Measurements from ENCODE around the gene ITGAL.
"Not testable (repeated sequence)": the region's sequence is repeated elsewhere in the genome, so short reads cannot be mapped to it uniquely, and the experiment has no call there.

Gene ITGAL

GRCh38 chr16:30533146-30533522 is 60.6 kb downstream of the ITGAL start:
- Histone ChIP-seq H3K36me3 (ENCODE audit: control insufficient read depth in 1 of 2, insufficient read depth in 2 of 2, low read length in 2 of 2) (peaks cover 0 to 19% of the 10 kb centered on the region in 2 donors), H3K27me3 (ENCODE audit: control insufficient read depth in 1 of 2, insufficient read depth in 2 of 2, low read length in 2 of 2) (no peaks in the 10 kb centered on the region), H3K9ac (ENCODE audit: low read depth in 1 of 2, low read length in 2 of 2) (peak overlapping the region; percentile 12 to 63), H3K27ac (ENCODE audit: low read depth, low read length) (no peak overlapping the region), H3K4me1 (ENCODE audit: control insufficient read depth in 1 of 2, insufficient read depth in 2 of 2, low read length in 2 of 2) (peaks cover 5 to 30% of the 10 kb centered on the region in 2 donors), H3K4me3 (ENCODE audit: low read depth in 1 of 2, low read length in 2 of 2) (peak overlapping the region in 1 of 2 donors; percentile 88), H3K9me3 (ENCODE audit: control insufficient read depth in 1 of 2, low read length in 2 of 2) (no peaks in the 10 kb centered on the region)

DNA sequence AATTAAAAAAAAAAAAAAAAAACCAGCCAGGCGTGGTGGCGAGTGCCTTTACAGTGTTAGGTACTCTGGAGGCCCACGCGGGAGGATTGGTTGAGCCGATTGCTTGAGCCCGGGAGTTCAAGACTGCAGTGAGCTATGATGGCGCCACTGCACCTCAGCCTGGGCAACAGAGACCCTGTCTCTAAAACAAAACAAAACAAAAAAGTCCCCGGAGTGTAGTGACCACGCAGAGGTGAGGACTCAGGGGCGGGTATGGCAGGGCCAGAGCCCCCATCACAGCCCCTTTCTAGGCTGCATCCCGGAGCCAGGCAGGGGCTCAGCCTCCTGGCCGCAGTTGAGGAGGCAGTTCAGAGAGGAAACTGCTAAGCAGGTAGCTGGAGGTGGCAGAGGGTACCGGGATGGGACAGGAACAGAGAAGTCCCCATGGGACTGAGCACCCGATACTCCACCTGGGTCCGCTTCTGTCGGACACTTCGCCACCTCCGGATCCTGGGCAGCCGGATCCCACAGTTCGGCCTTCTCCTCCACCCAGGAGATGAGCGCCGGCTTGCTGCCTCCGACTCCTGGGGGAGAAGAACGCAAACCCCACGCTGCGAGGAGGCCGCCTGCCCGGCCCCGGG is 61.3 kb downstream of the ITGAL start:
- peak overlapping the region; percentile 93 for H3K27ac ChIP-seq (ENCODE audit: low read depth, low read length)
- H3K9me3 ChIP-seq (ENCODE audit: control insufficient read depth in 1 of 2, low read length in 2 of 2): no peaks in the 10 kb centered on the region
- H3K4me1 ChIP-seq (ENCODE audit: control insufficient read depth in 1 of 2, insufficient read depth in 2 of 2, low read length in 2 of 2): peaks cover 4 to 23% of the 10 kb centered on the region in 2 donors
- H3K9ac ChIP-seq (ENCODE audit: low read depth in 1 of 2, low read length in 2 of 2): peak overlapping the region; percentile 79 to 94
- H3K36me3 ChIP-seq (ENCODE audit: control insufficient read depth in 1 of 2, insufficient read depth in 2 of 2, low read length in 2 of 2): peaks cover 0 to 19% of the 10 kb centered on the region in 2 donors
- H3K4me3 ChIP-seq (ENCODE audit: low read depth in 1 of 2, low read length in 2 of 2): peak overlapping the region; percentile 75 to 88
- H3K27me3 ChIP-seq (ENCODE audit: control insufficient read depth in 1 of 2, insufficient read depth in 2 of 2, low read length in 2 of 2): no peaks in the 10 kb centered on the region

DNA sequence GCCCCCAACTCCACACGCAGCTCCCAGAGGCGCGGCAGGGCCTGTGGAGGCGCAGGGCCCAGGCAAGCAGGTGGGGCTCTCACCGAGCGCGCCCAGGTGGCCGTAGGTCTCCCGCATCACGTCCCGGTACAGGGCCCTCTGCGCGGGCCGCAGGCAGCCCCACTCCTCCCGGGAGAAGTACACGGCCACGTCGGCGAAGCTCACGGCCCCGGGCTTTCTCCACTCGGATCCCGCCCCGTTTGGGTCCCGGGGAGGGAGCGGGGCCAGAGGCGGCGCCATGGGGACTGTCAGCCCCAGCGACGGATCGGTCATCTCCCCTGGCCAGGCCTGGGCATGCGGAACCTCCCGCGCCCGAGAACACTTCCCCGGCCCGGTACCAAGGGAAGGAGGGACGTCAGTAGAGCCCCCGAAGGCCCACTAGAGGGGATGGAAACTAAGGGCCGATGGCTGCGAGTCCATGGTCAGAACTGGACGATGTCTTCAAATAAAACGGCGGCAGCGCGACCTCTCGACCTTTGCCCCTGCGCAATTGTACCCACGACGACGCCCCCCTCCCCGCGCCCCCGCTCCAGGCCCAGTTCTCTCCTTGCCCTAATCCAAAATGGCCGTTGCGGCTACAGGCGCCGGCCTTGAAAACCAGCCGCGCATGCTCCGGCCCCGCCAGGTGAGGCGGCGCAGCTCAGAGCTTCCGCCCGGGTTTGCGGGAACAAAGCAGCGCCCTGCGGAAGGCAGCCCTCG is 62.0 kb downstream of the ITGAL start, which contains the start of gene ZNF747:
TSS of gene ZNF747 (minus strand) at position 491 of the 738 bp plus-strand sequence. CDS start at position 312, 179 bp downstream.
- Histone ChIP-seq H3K27me3 (ENCODE audit: control insufficient read depth in 1 of 2, insufficient read depth in 2 of 2, low read length in 2 of 2) (no peaks in the 10 kb centered on the region), H3K36me3 (ENCODE audit: control insufficient read depth in 1 of 2, insufficient read depth in 2 of 2, low read length in 2 of 2) (peaks cover 0 to 19% of the 10 kb centered on the region in 2 donors), H3K4me3 (ENCODE audit: low read depth in 1 of 2, low read length in 2 of 2) (peak within 1 kb of the TSS; percentile 75 to 88), H3K27ac (ENCODE audit: low read depth, low read length) (peak within 1 kb of the TSS; percentile 93), H3K9me3 (ENCODE audit: control insufficient read depth in 1 of 2, low read length in 2 of 2) (no peaks in the 10 kb centered on the region), H3K4me1 (ENCODE audit: control insufficient read depth in 1 of 2, insufficient read depth in 2 of 2, low read length in 2 of 2) (peaks cover 8 to 18% of the 10 kb centered on the region in 2 donors), H3K9ac (ENCODE audit: low read depth in 1 of 2, low read length in 2 of 2) (peak within 1 kb of the TSS; percentile 79 to 94)

- Histone ChIP-seq H3K9me3 (ENCODE audit: control insufficient read depth in 1 of 2, low read length in 2 of 2) (no peaks in the 10 kb centered on the region), H3K9ac (ENCODE audit: low read depth in 1 of 2, low read length in 2 of 2) (peak overlapping the region; percentile 79 to 94), H3K27me3 (ENCODE audit: control insufficient read depth in 1 of 2, insufficient read depth in 2 of 2, low read length in 2 of 2) (no peaks in the 10 kb centered on the region), H3K4me3 (ENCODE audit: low read depth in 1 of 2, low read length in 2 of 2) (peak overlapping the region; percentile 75 to 88), H3K36me3 (ENCODE audit: control insufficient read depth in 1 of 2, insufficient read depth in 2 of 2, low read length in 2 of 2) (peaks cover 0 to 19% of the 10 kb centered on the region in 2 donors), H3K27ac (ENCODE audit: low read depth, low read length) (peak overlapping the region; percentile 93), H3K4me1 (ENCODE audit: control insufficient read depth in 1 of 2, insufficient read depth in 2 of 2, low read length in 2 of 2) (peaks cover 11 to 18% of the 10 kb centered on the region in 2 donors)
Measured at GRCh38 chr16:30535106-30535776, 62.7 kb downstream of the ITGAL start.

GRCh38 chr16:30535777-30536190 is 63.2 kb downstream of the ITGAL start:
- peaks cover 0 to 16% of the 10 kb centered on the region in 2 donors for H3K36me3 ChIP-seq (ENCODE audit: control insufficient read depth in 1 of 2, insufficient read depth in 2 of 2, low read length in 2 of 2)
- H3K27ac ChIP-seq (ENCODE audit: low read depth, low read length): peak overlapping the region; percentile 93
- no peaks in the 10 kb centered on the region for H3K9me3 ChIP-seq (ENCODE audit: control insufficient read depth in 1 of 2, low read length in 2 of 2)
- H3K27me3 ChIP-seq (ENCODE audit: control insufficient read depth in 1 of 2, insufficient read depth in 2 of 2, low read length in 2 of 2): no peaks in the 10 kb centered on the region
- peaks cover 11 to 16% of the 10 kb centered on the region in 2 donors for H3K4me1 ChIP-seq (ENCODE audit: control insufficient read depth in 1 of 2, insufficient read depth in 2 of 2, low read length in 2 of 2)
- peak overlapping the region; percentile 75 to 88 for H3K4me3 ChIP-seq (ENCODE audit: low read depth in 1 of 2, low read length in 2 of 2)
- peak overlapping the region; percentile 79 to 94 for H3K9ac ChIP-seq (ENCODE audit: low read depth in 1 of 2, low read length in 2 of 2)

DNA sequence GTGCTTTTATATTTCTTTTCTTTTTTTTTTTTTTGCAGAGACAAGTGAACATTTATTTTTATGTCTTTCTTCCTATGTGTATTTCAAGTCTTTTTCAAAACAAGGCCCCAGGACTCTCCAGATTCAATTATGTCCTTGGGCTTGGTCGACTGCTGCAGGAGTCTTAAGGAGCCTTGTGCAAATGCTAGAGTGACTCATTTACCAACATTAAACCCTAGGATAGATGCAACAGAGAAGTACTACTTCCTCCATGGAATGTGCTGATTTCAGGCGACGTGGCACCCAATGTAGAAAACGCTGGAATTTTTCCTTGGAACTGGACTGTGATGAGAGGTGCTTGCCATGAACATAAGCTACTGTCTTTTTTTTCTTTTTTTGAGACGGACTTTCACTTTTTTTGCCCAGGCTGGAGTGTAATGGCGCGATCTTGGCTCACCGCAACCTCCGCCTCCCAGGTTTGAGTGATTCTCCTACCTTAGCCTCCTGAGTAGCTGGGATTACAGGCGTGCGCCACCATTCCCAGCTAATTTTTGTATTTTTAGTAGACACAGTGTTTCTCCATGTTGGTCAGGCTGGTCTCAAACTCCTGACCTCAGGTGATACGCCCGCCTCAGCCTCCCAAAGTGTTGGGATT is 64.0 kb downstream of the ITGAL start:
- Histone ChIP-seq H3K4me3 (ENCODE audit: low read depth in 1 of 2, low read length in 2 of 2) (peak overlapping the region in 1 of 2 donors; percentile 75), H3K9ac (ENCODE audit: low read depth in 1 of 2, low read length in 2 of 2) (peak overlapping the region in 1 of 2 donors; percentile 79), H3K4me1 (ENCODE audit: control insufficient read depth in 1 of 2, insufficient read depth in 2 of 2, low read length in 2 of 2) (peaks cover 15 to 22% of the 10 kb centered on the region in 2 donors), H3K36me3 (ENCODE audit: control insufficient read depth in 1 of 2, insufficient read depth in 2 of 2, low read length in 2 of 2) (peaks cover 0 to 10% of the 10 kb centered on the region in 2 donors)
- not testable (repeated sequence) for H3K27me3 ChIP-seq (ENCODE audit: control insufficient read depth in 1 of 2, insufficient read depth in 2 of 2, low read length in 2 of 2); H3K9me3 ChIP-seq (ENCODE audit: control insufficient read depth in 1 of 2, low read length in 2 of 2); H3K27ac ChIP-seq (ENCODE audit: low read depth, low read length)

- H3K9me3 ChIP-seq (ENCODE audit: control insufficient read depth in 1 of 2, low read length in 2 of 2): no peaks in the 10 kb centered on the region
- no peaks in the 10 kb centered on the region for H3K36me3 ChIP-seq (ENCODE audit: control insufficient read depth in 1 of 2, insufficient read depth in 2 of 2, low read length in 2 of 2)
- peaks cover 19 to 24% of the 10 kb centered on the region in 2 donors for H3K4me1 ChIP-seq (ENCODE audit: control insufficient read depth in 1 of 2, insufficient read depth in 2 of 2, low read length in 2 of 2)
- no peaks in the 10 kb centered on the region for H3K27me3 ChIP-seq (ENCODE audit: control insufficient read depth in 1 of 2, insufficient read depth in 2 of 2, low read length in 2 of 2)
- no peak overlapping the region for H3K4me3 ChIP-seq (ENCODE audit: low read depth in 1 of 2, low read length in 2 of 2)
- no peak overlapping the region for H3K9ac ChIP-seq (ENCODE audit: low read depth in 1 of 2, low read length in 2 of 2)
- H3K27ac ChIP-seq (ENCODE audit: low read depth, low read length): no peak overlapping the region
Measured at GRCh38 chr16:30539000-30539964, 66.7 kb downstream of the ITGAL start.

DNA sequence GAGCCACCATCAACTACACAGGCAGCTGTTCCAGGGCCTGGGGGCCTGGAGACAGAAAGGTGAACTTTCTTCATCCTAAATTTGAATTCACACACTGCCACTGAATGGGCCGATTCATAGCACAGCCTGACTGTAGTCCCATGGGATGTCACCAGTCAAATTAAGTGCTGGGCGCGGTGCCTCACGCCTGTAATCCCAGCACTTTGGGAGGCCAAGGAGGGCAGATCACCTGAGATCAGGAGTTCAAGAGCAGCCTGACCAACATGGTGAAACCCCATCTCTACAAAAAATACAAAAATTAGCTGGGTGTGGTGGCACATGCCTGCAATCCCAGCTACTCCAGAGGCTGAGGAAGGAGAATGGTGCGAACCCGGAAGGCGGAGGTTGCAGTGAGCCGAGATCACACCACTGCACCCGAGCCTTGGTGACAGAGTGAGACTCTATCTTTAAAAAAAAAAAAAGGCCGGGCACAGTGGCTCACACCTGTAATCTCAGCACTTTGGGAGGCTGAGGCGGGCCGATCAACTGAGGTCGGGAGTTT is 67.5 kb downstream of the ITGAL start:
- not testable (repeated sequence) for H3K9me3 ChIP-seq (ENCODE audit: control insufficient read depth in 1 of 2, low read length in 2 of 2); H3K27me3 ChIP-seq (ENCODE audit: control insufficient read depth in 1 of 2, insufficient read depth in 2 of 2, low read length in 2 of 2); H3K4me3 ChIP-seq (ENCODE audit: low read depth in 1 of 2, low read length in 2 of 2); H3K36me3 ChIP-seq (ENCODE audit: control insufficient read depth in 1 of 2, insufficient read depth in 2 of 2, low read length in 2 of 2); H3K9ac ChIP-seq (ENCODE audit: low read depth in 1 of 2, low read length in 2 of 2); H3K27ac ChIP-seq (ENCODE audit: low read depth, low read length)
- peaks cover 19 to 24% of the 10 kb centered on the region in 2 donors for H3K4me1 ChIP-seq (ENCODE audit: control insufficient read depth in 1 of 2, insufficient read depth in 2 of 2, low read length in 2 of 2)

DNA sequence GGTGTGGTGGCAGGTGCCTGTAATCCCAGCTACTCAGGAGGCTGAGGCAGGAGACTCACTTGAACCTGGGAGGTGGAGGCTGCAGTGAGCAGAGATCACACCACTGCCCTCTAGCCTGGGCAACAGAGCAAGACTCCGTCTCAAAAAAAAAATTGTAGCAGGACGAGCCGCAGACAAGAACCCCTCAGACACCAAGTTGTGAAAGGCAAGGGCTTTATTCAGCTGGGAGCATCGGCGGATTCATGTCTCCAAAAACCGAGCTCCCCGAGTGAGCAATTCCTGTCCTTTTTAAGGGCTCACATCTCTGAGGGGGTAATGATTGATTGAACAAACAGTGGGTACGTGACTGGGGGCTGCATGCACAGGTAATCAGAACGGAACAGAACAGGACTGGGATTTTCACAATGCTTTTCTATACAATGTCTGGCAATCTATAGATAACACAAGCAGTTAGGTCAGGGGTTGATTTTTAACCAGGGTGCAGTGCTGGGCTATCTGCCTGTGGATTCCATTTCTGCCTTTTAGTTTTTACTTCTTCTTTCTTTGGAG is 68.4 kb downstream of the ITGAL start:
- H3K4me3 ChIP-seq (ENCODE audit: low read depth in 1 of 2, low read length in 2 of 2); H3K27me3 ChIP-seq (ENCODE audit: control insufficient read depth in 1 of 2, insufficient read depth in 2 of 2, low read length in 2 of 2); H3K36me3 ChIP-seq (ENCODE audit: control insufficient read depth in 1 of 2, insufficient read depth in 2 of 2, low read length in 2 of 2); H3K9me3 ChIP-seq (ENCODE audit: control insufficient read depth in 1 of 2, low read length in 2 of 2); H3K27ac ChIP-seq (ENCODE audit: low read depth, low read length): not testable (repeated sequence)
- Histone ChIP-seq H3K4me1 (ENCODE audit: control insufficient read depth in 1 of 2, insufficient read depth in 2 of 2, low read length in 2 of 2) (peaks cover 16 to 22% of the 10 kb centered on the region in 2 donors), H3K9ac (ENCODE audit: low read depth in 1 of 2, low read length in 2 of 2) (peak overlapping the region; percentile 20 to 47)

Data from duodenal mucosa (tissue), 2 donors.